DOHH2 (cell line): ENCODE measurements around the gene TTC28.

Experiments
- H3F3A ChIP-seq: fragments of 200-600 bp; sonication (generic), shearing (Covaris generic); 2 replicates; pipeline ENCODE4 v1.6.0; 2016; ENCODE audit warnings: antibody characterized with exemption, mild to moderate bottlenecking; ENCODE audit not compliant: control insufficient read depth, insufficient read depth
- H3K27ac ChIP-seq: fragments of 200-600 bp; sonication (generic); 2 replicates; pipeline ENCODE4 v1.5.1; 2014; ENCODE audit warnings: low read depth, mild to moderate bottlenecking, low read length, moderate library complexity
- H3K27me3 ChIP-seq: fragments of 200-600 bp; sonication (generic); 2 replicates; pipeline ENCODE4 v1.6.1; 2014; ENCODE audit warnings: mild to moderate bottlenecking, low read length, mixed read lengths; ENCODE audit not compliant: control insufficient read depth
- H3K36me3 ChIP-seq: fragments of 200-600 bp; sonication (generic); 2 replicates; pipeline ENCODE4 v1.6.1; 2014; ENCODE audit warnings: mild to moderate bottlenecking, low read length, moderate library complexity, mixed read lengths; ENCODE audit not compliant: control insufficient read depth
- H3K4me1 ChIP-seq: fragments of 200-600 bp; sonication (generic); 2 replicates; pipeline ENCODE4 v1.6.1; 2014; ENCODE audit warnings: mild to moderate bottlenecking, low read length, mixed read lengths; ENCODE audit not compliant: control insufficient read depth
- H3K4me2 ChIP-seq: fragments of 200-600 bp; sonication (generic); 2 replicates; pipeline ENCODE4 v1.6.0; 2014; ENCODE audit warnings: mild to moderate bottlenecking, low read length, moderate library complexity
- H3K4me3 ChIP-seq: fragments of 200-600 bp; sonication (generic); 2 replicates; pipeline ENCODE4 v1.5.1; 2014; ENCODE audit warnings: mild to moderate bottlenecking, low read length, mixed read lengths
- H3K79me2 ChIP-seq: fragments of 200-600 bp; sonication (generic); 2 replicates; pipeline ENCODE4 v1.6.1; 2014; ENCODE audit warnings: mild to moderate bottlenecking, low read length, mixed read lengths; ENCODE audit not compliant: control insufficient read depth
- H3K9me2 ChIP-seq: fragments of 200-600 bp; sonication (generic); replicated peaks from 2 replicates; pipeline ENCODE4 v1.6.1; 2014; ENCODE audit warnings: mild to moderate bottlenecking, low read length, mixed read lengths; ENCODE audit not compliant: control insufficient read depth
- H3K9me3 ChIP-seq: fragments of 200-600 bp; sonication (generic); 2 replicates; pipeline ENCODE4 v1.6.1; 2014; ENCODE audit warnings: antibody characterized with exemption, low read length, mixed read lengths; ENCODE audit not compliant: control insufficient read depth, insufficient read depth
- H4K20me1 ChIP-seq: fragments of 200-600 bp; sonication (generic); 2 replicates; pipeline ENCODE4 v1.6.0; 2014; ENCODE audit warnings: low read depth, mild to moderate bottlenecking, antibody characterized with exemption, low read length, moderate library complexity; ENCODE audit not compliant: control insufficient read depth, insufficient read depth
- CTCF ChIP-seq: fragments of 200-600 bp; sonication (generic); IDR thresholded peaks from one replicate; pipeline ENCODE4 v1.5.1; 2014; ENCODE audit warnings: antibody characterized with exemption, mild to moderate bottlenecking, low read depth, low read length; ENCODE audit not compliant: poor library complexity, severe bottlenecking
- EZH2phosphoT487 ChIP-seq: fragments of 200-600 bp; sonication (generic); IDR thresholded peaks from 2 replicates; pipeline ENCODE4 v1.6.1; 2017; ENCODE audit warnings: borderline replicate concordance, mild to moderate bottlenecking, antibody characterized with exemption, low read length, moderate library complexity, mixed read lengths

TTC28 gene

DNA sequence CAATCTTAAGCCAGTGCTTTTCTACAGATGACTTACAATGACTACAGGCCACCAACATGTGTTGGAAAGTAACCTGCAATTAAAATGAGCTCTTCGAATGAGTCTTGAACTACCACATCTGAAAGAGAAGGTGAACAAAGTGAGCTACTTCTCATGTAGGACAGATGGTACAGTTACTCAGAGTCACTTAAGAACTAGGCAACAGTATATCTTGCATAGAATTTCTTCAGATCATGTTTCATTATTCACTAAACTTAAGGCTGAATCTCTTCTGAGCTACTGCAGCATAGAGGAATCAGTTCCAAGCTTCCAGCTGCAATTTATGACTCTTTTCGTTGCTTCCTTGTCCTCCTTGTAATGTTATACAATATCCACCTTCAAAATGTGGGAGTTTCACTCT, 270.9 kb downstream of the TTC28 start:
- H3K27ac ChIP-seq, result no peak overlapping the region
- H3K4me1 ChIP-seq, result no peaks in the 10 kb centered on the region
- no peaks in the 10 kb centered on the region for H3F3A ChIP-seq
- no peaks in the 10 kb centered on the region for H3K9me2 ChIP-seq
- H3K9me3 ChIP-seq, result no peaks in the 10 kb centered on the region
- no peaks in the 10 kb centered on the region for H4K20me1 ChIP-seq
- no peaks in the 10 kb centered on the region for H3K36me3 ChIP-seq
- H3K4me2 ChIP-seq, result no peak overlapping the region
- no peaks in the 10 kb centered on the region for H3K79me2 ChIP-seq
- no peak overlapping the region for H3K4me3 ChIP-seq
- peaks cover 4% of the 10 kb centered on the region; the same call in 1 of the 2 replicates for H3K27me3 ChIP-seq
- TF ChIP-seq CTCF, result no peak
- no peak for TF ChIP-seq EZH2phosphoT487

DNA sequence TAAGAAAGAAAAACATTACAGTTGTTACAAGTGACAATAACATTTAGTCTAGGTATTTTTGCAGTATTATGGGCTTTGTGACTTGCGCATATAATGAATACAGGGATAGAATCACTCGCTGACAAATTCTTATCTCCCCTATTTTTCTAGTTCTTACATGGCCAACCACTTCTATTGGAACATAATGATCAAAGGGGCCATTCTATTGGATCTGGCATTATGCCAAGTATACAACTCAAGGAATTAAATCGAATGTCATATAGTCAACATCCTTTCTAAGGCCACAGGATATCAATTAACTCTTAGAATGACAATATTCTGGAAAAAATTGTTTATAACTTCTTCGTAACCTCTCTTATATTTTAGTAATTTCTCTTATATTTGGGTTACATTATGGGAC, 272.0 kb downstream of the TTC28 start:
- H3F3A ChIP-seq, result no peaks in the 10 kb centered on the region
- peaks cover 4% of the 10 kb centered on the region; the same call in 1 of the 2 replicates for H3K27me3 ChIP-seq
- no peaks in the 10 kb centered on the region for H3K4me1 ChIP-seq
- TF ChIP-seq EZH2phosphoT487 (no peak), CTCF (no peak)
- H3K79me2 ChIP-seq, result no peaks in the 10 kb centered on the region
- no peak overlapping the region for H3K4me2 ChIP-seq
- H3K9me3 ChIP-seq, result no peaks in the 10 kb centered on the region
- H4K20me1 ChIP-seq, result no peaks in the 10 kb centered on the region
- H3K9me2 ChIP-seq, result no peaks in the 10 kb centered on the region
- no peaks in the 10 kb centered on the region for H3K36me3 ChIP-seq
- H3K4me3 ChIP-seq, result no peak overlapping the region
- H3K27ac ChIP-seq, result no peak overlapping the region

DNA sequence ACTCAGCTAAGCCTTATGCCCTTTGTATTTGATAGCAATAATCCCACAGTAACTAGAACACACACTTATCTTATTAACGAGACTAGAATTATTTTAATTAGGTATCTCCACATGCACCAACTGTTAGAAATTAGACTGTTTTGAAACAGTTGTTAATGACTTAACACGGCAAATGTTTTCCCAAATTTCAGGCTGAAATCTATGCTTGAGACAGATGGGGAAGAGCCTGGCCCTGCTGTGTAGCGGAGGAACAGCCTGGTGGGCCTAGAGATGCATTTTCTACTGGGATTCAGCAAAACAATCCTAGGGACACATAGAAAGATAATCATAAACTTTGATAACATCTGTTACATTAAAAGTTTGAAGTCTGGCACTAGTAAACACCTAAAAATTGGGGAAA, 273.4 kb downstream of the TTC28 start:
- H4K20me1 ChIP-seq, result no peaks in the 10 kb centered on the region
- no peak overlapping the region for H3K4me3 ChIP-seq
- no peak overlapping the region for H3K27ac ChIP-seq
- no peak overlapping the region for H3K4me2 ChIP-seq
- no peaks in the 10 kb centered on the region for H3F3A ChIP-seq
- H3K27me3 ChIP-seq, result peaks cover 2% of the 10 kb centered on the region; the same call in 1 of the 2 replicates
- TF ChIP-seq EZH2phosphoT487 (no peak), CTCF (no peak)
- H3K79me2 ChIP-seq, result no peaks in the 10 kb centered on the region
- no peaks in the 10 kb centered on the region for H3K36me3 ChIP-seq
- H3K9me3 ChIP-seq, result no peaks in the 10 kb centered on the region
- H3K4me1 ChIP-seq, result no peaks in the 10 kb centered on the region
- no peaks in the 10 kb centered on the region for H3K9me2 ChIP-seq
